ENCODE results near the gene OR7G2.

The OR7G2 gene

DNA sequence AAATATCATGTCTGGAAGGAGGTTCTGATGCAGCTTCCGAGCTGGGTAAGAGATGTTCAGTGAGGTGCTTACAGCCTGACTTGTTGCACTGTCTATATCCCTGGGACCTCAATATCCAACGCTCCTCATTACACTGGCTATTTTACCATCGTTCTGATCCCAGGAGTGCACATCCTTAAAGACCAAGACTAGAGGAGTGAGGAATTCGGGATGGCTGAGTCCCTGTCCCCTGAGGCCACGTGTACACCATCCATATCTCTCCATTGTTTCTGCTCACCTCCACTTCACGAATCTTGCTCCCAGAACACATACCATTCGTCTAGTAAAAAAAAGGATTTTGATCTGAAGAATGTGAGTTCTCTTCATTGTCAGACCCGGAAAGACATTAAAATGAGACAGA is at the start of gene OR7G2:
Gene OR7G2 (minus strand): TSS at position 101 of the 400 bp plus-strand sequence. CDS start 4,232 bp downstream, outside the sequence.
- DNase-seq = no peak

DNA sequence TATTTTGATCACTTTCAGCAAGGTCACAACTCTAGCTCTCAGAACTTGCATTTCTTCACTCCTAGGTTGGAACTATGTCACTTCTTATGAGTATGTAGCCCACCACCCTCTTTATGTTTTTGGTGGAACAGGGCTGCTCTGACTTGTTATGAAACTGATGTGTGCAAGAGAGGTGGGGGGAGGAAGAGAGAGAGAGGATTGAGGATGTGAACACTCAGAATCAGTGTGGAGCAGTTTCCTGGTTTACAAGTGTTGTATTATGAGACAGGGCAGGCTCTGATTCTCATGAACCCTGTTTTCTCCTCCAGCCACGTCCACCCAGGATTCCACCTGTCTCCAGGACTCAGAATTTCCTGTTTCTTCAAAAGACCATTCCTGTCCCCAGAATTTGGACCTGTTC is 49.0 kb upstream of the OR7G2 start:
- no peak for DNase-seq

DNA sequence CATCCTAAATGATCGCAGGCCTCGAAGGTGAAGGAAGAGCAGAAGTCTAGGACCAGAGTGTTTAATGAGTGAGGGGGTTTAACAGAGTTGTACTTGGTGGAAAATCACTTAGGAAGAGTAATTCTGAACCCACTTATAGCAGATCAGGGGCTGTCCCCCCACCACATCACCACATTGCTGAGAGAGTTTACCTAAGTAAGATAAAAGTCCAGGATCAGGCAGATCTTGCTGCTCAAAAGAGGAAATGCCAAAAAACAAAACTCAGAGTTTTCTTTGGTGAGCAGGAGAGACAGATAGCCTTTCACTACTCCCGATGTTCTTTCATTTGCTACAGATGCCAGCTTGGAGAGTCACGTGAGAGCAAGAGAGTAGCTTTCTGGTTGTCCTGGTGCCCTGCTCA is 48.3 kb upstream of the OR7G2 start:
- no peak for DNase-seq

DNA sequence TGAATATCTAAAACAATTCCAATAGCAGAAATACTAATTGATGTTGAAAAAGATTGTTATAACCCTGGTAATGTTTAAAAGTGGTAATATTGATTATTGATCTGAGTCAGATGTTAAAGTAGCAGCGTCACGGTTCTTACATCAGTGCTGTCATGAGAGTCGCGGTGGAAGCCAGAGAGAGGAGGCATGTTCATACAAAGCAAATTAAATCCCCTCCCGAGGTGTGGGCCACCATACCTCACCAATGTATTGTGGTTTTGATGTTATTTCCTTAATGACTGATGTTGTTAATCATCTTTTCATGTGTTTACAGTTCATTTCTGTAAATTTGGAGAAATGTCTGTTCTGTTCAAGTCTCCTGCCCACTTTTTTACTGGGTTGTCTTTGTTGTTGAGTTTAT is 44.1 kb upstream of the OR7G2 start:
- no peak for DNase-seq

DNA sequence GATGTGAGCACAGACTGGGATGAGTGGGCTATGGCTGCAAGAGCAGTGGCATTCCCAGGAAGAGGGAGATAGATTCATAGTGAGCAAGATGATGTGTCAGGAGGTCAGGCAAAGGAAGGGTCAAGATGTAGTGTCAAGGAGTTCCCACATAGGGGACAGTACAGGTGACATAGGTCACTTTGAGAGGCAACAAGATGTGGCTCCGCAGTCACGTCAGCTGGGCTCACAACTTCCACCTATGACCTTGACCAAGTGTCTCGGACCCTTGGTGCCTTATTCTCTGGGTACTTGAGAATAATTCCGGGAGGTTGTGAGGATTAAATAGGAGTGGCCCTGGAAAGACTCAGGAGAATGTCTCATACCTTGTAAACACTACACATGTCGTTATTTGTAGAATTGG is 43.4 kb upstream of the OR7G2 start:
- no peak for DNase-seq

DNA sequence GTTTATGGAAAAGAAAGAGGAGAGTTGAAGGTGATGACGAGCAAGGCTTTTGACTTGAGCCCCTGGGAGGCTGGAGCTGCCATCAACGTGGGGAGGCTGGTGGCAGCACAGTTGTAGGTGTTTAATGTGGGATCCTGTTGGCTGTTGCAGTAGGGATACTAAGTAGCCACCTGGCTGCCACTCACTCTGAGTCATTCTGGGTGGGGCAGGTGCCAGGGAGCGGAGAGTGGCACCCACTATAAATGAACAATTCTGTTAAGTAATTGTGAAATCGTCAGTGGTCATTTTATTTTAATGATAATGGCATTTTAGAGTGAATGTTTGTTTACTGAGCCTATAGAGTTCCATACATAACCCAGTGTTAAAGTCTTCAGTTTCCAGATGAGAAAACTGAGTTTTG is 42.7 kb upstream of the OR7G2 start:
- no peak for DNase-seq

DNA sequence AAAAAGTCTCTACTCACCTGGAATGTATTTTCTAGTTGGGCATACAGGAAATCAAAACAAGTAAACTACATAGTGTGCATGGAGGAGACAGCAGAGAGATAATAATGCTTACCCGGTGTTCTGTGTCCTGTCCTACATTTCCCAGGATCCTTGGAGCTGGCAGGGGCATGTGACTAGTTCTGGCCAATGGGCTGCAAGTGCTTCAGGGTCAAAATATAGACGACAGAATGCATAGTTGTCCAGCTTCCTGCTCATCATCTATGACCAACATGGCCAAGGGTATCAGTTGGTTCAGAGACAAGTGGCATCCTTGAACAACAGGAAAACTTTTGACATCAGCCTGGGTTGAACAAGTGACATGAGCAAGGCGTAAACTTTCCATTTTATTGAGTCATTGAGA is 41.4 kb upstream of the OR7G2 start:
- DNase-seq = no peak

DNA sequence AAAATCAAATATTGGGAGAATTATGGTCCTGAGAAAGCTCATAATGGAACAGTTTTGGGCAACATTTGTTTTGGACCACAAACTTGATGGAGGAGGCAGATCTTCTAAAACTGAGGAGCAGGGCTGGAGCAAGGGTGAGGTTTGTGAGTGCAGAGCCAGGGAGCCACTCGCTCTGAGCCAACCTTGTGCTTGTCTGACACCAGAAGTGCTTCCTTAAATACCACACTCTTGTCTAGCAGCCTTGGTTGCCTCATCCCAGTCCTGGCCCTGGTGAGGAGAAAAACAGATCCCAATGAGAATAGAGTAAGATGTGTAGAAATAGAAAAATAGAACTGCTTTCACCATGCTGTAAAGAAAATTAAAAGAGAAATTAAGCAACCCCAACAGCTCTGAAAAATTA is 39.6 kb upstream of the OR7G2 start:
- no peak for DNase-seq

DNA sequence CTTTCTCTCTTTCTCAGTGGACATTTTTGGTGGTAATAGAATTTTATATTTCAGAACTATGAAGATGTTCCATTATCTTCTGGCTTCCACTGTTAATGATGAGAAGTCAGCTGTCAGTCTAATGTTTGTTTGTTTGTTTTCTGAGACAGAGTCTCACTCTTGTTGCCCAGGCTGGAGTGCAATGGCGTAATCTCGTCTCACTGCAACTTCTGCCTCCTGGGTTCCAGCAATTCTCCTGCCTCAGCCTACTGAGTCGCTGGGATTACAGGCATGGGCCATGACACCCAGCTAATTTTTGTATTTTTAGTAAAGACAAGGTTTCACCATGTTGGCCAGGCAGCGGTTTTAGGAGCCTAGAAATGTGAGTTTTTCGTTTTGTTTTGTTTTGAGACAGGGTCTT is 37.6 kb upstream of the OR7G2 start:
- no peak for DNase-seq

DNA sequence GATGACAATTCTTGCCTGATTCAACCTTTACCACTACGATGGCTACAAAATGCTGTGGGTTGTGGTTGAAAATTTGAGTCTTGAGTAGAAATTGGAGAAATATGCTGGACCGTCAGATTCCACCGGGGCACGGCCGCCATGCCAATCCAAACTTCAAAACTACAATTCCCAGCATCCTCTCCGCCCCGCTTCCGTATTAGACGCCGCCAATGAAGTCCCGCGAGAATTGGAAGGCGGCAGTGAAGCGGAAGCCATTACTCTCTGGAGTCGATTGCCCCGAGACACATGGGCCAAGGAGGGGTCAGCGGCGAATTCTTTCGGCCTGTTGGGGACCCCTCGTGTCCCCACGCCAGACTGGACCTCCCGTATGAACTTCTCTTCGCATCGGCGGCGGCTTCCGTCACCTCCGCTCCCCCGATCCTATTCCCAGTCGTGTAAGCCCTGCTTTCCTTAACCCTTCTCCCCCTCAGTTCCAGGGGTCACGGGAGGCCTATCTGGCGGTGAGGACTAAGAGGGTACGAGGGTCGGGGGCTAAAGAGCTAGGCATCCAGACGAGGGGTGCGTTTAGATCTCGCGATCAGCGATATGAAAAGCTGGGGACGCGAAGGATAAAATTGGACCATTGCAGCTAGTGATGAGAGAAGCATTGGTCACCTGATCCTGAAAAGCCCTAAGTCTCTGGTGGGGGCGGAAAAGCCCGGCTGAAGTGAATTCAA is 33.0 kb upstream of the OR7G2 start, which contains the start of gene ZNF317:
Gene ZNF317 (plus strand): TSS at position 239 of the 716 bp plus-strand sequence. CDS start 15,620 bp downstream, outside the sequence.
- DNase-seq = peak; percentile 93

DNA sequence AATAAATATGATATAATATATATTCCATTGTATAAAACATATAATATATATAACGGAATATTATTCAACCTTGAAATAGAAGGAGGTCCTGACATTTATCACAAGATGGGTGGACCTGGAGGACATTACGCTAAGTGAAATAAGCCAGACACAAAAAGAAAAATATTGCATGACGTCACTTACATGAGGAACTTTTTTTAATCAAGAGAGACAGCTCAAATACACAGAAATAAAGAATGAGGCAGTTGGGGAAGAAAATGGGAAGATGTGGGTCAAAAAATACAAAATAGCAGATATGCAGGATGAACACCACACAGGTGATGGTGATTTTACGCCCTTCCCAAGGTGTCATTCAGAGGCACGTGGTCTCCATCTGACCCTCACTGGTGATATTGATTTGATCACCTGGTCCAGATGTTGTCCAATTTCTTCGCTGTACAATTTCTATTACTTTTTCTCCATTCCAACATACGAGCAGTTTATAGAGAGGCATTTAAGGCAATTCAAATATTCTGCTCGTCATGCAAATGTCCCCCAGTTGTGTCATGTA is 32.4 kb upstream of the OR7G2 start:
- no peak for DNase-seq

DNA sequence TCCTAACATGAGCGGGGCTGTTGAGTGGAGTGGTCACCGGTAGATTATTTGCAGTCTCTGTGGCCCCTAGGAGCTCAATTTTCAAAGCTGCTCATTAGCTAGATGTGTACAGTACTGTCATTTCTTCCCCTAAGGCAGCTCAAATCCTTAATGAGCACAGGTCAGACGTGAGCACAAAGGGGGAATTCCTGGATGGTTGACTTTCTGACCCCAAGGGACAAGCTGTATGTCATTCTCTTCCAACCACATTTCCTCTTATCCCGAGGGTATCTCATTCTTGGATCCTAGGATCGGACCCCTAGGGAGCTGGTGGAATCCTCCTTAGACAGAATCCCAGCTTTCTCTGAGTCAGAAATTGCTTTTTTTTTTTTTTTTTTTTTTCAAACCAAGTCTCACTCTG is 25.1 kb upstream of the OR7G2 start:
- no peak for DNase-seq

DNA sequence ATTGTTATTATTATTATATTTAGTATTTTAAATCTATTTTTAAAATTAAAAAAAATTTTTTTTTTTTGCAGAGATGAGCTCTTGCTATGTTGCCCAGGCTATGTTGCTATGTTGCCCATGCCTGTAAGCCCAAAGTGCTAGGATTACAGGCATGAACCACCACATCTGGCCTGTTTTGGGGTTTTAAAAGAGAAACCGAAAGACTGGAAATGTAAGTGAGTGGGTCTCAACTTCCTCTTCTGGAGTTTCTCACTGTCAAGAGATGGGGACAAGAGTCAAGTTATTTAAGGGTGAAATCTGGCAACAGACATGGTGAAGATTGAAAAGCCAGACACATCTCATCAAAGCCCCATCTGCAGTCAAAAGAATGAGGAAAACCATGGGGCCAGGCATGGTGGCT is 23.7 kb upstream of the OR7G2 start:
- no peak for DNase-seq

DNA sequence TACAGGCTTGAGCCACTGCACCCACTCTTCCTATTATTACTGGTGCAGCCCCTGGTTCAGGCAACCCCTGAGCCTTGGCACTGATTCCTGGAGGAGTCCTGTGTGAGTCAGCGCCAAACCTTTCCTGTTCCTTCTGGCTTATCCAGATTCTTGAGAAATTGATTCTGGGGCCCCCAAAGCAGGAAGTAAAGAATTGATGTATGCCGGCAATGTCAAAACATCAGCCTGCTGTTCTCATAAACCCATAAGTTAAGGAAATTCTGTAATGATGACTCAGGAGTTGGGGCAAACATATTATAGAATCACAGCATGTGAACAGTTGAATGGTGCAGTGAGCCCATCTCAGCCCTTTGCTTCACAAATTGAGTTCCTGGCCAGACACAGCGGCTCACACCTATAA is 20.9 kb upstream of the OR7G2 start:
- DNase-seq = no peak

DNA sequence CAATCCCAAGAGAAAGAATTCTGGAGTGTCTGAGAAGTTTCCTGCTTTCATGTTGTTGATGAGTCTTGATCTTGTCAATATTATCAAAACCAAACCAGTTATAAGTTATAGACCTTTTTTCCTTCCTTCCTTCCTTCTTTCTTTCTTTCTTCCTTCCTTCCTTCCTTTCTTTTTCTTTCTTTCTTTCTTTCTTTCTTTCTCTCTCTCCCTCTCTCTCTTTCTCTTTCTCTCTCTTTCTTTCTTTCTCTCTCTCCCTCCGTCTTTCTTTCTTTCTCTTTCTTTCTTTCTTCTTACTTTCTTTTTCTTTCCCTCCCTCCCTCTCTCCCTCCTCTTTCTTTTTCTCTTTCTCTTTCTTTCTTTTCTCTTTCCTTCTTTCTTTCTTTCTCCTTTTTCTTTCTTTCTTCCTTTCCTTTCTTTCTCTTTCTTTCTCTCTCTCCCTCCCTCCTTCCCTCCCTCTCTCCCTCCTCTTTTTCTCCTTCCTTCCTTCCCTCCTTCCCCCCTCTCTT is 19.7 kb upstream of the OR7G2 start, which contains the start of gene OR7G3:
Gene OR7G3 (minus strand): TSS at position 51 of the 506 bp plus-strand sequence. CDS start 0 bp downstream, at position 51.
- DNase-seq = no peak

DNA sequence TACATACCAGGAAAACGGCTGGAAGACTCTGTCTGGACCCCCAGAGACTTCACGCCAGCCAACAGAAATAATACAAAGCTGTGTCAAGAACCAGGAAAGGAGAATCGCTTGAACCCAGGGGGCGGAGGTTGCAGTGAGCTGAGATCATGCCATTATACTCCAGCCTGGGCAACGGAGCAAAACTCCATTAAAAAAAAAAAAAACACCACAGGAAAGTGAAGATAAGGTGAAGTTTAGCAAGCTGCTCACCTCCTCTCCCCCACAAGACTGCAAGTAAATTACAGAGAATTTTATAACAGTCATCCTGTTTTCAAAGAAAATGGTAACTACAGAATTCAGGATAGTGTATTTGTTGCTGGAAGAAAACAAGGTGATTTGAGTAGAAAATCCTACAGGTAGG is 9.3 kb upstream of the OR7G2 start:
- DNase-seq = no peak

DNA sequence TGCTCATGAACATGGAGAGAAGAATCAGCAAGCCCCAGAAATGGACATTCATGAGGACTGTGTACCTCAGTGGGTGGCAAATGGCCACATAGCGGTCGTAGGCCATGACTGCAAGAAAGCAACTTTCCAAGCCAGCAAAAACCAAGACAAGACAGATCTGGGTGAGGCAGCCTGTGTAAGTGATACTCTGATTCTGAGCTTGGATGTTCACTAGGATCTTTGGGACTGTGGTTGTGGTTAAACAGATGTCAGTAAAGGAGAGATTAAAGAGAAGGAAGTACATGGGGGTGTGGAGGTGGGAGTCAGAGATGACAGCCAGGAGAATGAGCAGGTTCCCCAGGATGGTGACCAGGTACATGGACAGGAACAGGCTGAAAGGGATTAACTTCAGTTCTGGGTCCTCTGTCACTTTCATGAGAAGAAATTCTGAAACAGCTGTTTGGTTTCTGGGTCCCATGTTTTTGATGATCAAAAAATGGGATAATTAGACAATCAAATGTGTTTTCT is 8.1 kb upstream of the OR7G2 start, which contains the start of gene OR7G1:
Gene OR7G1 (minus strand): TSS at position 457 of the 507 bp plus-strand sequence. CDS start 0 bp downstream, at position 457.
- no peak for DNase-seq

DNA sequence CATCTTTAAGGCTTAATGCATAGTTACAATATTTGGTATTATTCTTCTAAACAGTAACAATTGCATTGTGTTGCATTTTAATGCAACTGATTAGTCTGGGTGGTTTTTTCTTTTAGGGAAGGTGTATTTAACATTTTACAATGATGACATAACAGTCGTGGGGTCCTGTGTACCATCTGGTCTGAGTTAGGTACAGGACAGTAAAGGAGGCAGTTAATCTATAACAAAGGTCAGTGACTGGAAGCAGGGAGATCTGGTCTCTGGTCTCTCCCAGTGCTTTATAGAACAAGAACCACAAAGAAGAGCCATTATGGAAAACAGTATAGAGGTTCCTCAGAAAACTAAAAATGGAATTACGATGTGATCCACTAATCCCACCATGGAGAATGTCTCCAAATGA is 2.7 kb upstream of the OR7G2 start:
- DNase-seq = no peak

DNA sequence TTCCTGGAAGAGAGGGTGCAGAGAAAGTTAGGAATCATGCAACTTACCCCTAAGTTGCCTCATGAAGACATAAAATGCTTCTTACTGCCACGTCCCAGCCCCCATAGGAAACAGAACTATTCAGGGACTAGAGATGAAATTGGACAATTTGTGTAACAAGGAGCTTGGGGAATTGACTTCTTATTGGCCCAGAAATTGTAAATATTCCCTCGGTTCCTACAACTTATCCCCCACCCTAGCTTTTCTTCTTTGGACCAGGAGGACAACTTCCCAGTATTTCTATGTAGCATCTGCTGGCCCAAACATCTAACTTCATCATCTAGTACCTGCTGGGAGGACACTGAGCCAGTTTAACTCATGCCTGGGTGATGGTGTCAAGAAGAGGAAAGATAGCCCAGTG is 20.5 kb downstream of the OR7G2 start, which contains the start of gene OR1M1:
Gene OR1M1 (plus strand): TSS at position 301 of the 400 bp plus-strand sequence. CDS start 6,184 bp downstream, outside the sequence.
- no peak for DNase-seq

DNA sequence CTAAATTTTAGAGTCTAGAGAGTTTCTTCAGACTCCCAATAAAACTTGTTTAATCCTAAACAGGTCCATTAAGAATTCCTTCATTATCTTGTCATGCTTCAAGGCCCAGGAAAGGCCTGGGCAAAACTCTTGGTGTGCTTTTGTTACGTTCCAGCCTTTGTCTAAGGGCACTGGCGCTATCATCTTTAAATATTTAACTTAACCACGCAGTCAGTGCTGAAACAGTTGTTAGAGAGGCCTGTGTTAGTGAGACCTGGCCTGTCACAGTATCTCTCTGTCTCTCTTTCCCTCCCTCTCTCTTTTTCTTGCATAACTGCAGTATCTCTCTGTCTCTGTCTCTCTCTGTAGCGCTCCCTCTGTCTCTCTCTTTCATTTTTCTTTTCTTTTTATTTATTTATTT is 28.6 kb downstream of the OR7G2 start:
- DNase-seq = no peak

DNA sequence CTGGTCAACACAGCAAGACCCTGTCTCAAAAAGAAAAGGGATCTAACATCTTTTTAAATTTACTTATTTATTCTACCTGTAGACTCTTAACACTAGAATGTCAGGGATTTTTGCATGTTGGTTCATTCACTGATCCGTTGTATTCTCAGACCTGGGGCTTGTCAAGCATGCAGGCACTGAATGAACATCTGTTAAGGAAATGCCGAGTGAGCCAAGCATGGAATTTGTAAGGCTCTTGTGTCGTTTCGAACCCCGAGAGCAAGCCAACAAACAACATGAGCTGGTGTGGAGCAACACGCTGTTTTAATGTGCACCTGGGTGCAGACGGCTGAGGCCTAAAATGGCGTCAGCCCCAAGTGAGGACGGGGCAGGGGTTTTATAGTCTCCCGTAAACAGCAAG is 30.4 kb downstream of the OR7G2 start:
- no peak for DNase-seq

DNA sequence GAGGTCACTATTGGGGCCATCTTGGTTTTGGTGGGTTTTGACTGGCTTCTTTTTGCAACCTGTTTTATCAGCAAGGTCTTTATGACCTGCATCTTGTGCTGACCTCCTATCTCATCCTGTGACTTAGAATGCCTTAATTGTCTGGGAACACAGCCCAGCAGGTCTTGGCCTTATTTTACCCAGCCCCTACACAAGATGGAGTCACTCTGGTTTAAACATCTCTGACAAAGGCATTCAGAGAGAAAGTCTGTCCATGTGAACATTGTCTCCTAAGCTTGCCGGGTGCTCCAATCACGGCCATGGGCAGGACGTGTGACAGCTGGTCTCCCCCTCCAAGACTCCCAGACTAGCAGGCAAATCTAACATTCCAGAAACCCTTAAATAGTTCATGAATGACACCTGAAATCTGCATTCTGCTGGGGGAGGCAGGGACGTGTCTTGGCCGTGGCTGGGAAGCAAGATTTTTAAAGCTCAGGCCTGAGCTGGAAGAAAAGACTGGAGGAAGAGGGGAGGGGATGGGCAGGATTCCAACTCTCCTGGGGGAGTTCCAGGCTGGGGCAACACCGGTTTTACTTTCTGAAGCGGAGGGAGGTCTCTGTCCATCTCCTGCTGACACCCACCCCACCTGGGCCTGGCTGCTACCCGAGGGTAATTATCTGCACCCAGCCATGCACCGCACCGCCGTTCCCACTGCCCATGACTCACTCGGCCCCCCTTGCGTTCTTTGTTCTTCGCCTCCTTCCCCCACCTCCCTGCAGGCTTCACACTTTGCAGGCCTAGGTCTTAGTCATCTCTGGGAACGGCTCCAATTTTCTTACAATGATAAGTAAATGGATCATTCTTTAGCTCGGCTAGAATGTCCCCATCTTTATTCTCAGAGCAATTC is 32.0 kb downstream of the OR7G2 start:
- no peak for DNase-seq

DNA sequence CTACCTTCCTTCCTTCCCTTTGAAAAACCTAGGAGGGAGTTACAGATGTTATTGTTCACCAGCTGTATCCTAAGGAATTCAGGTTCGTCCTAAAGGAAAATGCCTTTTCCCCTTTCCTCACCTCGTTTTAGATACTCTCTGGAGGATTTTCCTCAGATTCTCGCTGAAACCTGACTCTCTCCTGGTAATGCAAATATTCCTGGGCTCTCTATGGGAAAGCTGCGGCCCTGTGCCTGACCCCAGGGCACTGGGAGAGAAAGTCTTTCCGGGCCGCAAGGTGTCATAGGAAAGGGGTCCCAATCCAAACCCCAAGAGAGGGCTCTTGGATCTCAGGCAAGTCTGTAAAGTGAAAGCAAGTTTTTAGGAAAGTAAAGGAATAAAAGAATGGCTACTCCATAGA is 33.5 kb downstream of the OR7G2 start:
- DNase-seq = no peak
